ENCODE measurements around the gene THADA.
A peak's percentile ranks its signal among the peaks of the same experiment; 100 is the strongest.

THADA gene

GRCh38 chr2:43199492-43200488, 396.0 kb downstream of the THADA start:
- ChIA-PET CTCF (interaction anchor here (0.9 kb wide), 1 partner anchor 9 kb away, joined by 3 read pairs; no protein-coding TSS in a partner anchor), POLR2A (interaction anchor here (0.9 kb wide), 1 partner anchor 27 kb away, joined by 3 read pairs; the partner anchor contains the start of gene ZFP36L2)
- Histone ChIP-seq H3K9me3 (ENCODE audit: control insufficient read depth, insufficient read depth, low read depth, low read length) (no peaks in the 10 kb centered on the region), H3K36me3 (ENCODE audit: control insufficient read depth in 2 of 2, insufficient read depth in 1 of 2, low read length in 2 of 2) (no peaks in the 10 kb centered on the region), H3K4me1 (ENCODE audit: control insufficient read depth, insufficient read depth, low read length) (no peaks in the 10 kb centered on the region), H3K27ac (ENCODE audit: extremely low read depth, low read depth, low read length) (no peak overlapping the region), H3K4me3 (ENCODE audit: low read depth, low read length) (no peak overlapping the region)
- TF ChIP-seq, protein P1, sequence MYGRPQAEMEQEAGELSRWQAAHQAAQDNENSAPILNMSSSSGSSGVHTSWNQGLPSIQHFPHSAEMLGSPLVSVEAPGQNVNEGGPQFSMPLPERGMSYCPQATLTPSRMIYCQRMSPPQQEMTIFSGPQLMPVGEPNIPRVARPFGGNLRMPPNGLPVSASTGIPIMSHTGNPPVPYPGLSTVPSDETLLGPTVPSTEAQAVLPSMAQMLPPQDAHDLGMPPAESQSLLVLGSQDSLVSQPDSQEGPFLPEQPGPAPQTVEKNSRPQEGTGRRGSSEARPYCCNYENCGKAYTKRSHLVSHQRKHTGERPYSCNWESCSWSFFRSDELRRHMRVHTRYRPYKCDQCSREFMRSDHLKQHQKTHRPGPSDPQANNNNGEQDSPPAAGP (tag by site-specific recombination; IDR thresholded peaks at IDR 0.05) = peak; percentile 39; the same call in 1 of the 2 replicates
- TF ChIP-seq KLF1 (tag by site-specific recombination; IDR thresholded peaks at IDR 0.05) (peak; percentile 51), ZNF138 (tag by site-specific recombination; IDR thresholded peaks at IDR 0.05; ENCODE audit: borderline replicate concordance) (no peak), ZIC2 (tag by site-specific recombination; IDR thresholded peaks at IDR 0.05) (peak; percentile 99), GLIS1 (tag by site-specific recombination; IDR thresholded peaks at IDR 0.05) (peak; percentile 92), SALL2 (tag by site-specific recombination; IDR thresholded peaks at IDR 0.05; ENCODE audit: borderline replicate concordance) (no peak), ZFP37 (tag by site-specific recombination; IDR thresholded peaks at IDR 0.05) (no peak)
- TF ChIP-seq, protein P2, sequence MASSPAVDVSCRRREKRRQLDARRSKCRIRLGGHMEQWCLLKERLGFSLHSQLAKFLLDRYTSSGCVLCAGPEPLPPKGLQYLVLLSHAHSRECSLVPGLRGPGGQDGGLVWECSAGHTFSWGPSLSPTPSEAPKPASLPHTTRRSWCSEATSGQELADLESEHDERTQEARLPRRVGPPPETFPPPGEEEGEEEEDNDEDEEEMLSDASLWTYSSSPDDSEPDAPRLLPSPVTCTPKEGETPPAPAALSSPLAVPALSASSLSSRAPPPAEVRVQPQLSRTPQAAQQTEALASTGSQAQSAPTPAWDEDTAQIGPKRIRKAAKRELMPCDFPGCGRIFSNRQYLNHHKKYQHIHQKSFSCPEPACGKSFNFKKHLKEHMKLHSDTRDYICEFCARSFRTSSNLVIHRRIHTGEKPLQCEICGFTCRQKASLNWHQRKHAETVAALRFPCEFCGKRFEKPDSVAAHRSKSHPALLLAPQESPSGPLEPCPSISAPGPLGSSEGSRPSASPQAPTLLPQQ (tag by site-specific recombination; IDR thresholded peaks at IDR 0.05) = 0 out of 2 replicates have a peak, but pooled peaks have one; percentile 35

DNA sequence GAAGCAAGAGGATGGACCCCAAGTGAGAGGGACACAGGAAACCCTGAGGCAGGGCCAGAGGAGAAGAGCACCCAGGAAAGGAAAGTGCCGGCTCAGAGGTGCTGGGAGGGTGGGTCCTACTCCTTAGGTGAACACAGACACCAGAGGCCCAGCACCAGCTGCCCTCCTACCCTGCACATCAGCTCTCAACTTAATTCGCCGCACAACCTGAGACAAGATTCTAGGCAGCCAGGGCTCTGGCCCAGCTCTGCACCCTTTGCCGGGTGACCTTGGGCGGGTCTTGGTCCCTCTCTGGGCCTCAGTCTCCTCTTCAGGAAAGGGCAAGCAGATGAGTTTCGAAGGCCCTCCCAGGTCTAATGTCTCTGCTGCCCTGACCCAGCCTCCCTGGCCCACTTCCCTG, 397.6 kb downstream of the THADA start:
- Histone ChIP-seq H3K36me3 (ENCODE audit: control insufficient read depth in 2 of 2, insufficient read depth in 1 of 2, low read length in 2 of 2) (no peaks in the 10 kb centered on the region), H3K4me3 (ENCODE audit: low read depth, low read length) (no peak overlapping the region), H3K27ac (ENCODE audit: extremely low read depth, low read depth, low read length) (no peak overlapping the region), H3K9me3 (ENCODE audit: control insufficient read depth, insufficient read depth, low read depth, low read length) (no peaks in the 10 kb centered on the region), H3K4me1 (ENCODE audit: control insufficient read depth, insufficient read depth, low read length) (no peaks in the 10 kb centered on the region)
- ChIA-PET POLR2A (no interaction called here), CTCF (no interaction called here)
- TF ChIP-seq, protein P3, sequence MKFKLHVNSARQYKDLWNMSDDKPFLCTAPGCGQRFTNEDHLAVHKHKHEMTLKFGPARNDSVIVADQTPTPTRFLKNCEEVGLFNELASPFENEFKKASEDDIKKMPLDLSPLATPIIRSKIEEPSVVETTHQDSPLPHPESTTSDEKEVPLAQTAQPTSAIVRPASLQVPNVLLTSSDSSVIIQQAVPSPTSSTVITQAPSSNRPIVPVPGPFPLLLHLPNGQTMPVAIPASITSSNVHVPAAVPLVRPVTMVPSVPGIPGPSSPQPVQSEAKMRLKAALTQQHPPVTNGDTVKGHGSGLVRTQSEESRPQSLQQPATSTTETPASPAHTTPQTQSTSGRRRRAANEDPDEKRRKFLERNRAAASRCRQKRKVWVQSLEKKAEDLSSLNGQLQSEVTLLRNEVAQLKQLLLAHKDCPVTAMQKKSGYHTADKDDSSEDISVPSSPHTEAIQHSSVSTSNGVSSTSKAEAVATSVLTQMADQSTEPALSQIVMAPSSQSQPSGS (tag by site-specific recombination; IDR thresholded peaks at IDR 0.05; ENCODE audit: low read depth) = no peak
- TF ChIP-seq ZNF747 (tag by site-specific recombination; IDR thresholded peaks at IDR 0.05) (no peak), ZNF169 (tag by site-specific recombination; IDR thresholded peaks at IDR 0.05) (no peak), ZNF311 (tag by site-specific recombination; IDR thresholded peaks at IDR 0.05; ENCODE audit: borderline replicate concordance) (no peak), SP7 (tag by site-specific recombination; IDR thresholded peaks at IDR 0.05) (no peak), ZNF24 (tag by site-specific recombination; IDR thresholded peaks at IDR 0.05) (no peak), ZBTB21 (tag by site-specific recombination; IDR thresholded peaks at IDR 0.05) (no peak), ZBTB49 (tag by site-specific recombination; IDR thresholded peaks at IDR 0.05; ENCODE audit: low read depth) (no peak), TCF7L2 (IDR thresholded peaks at IDR 0.05; ENCODE audit: borderline replicate concordance, low read depth, low read length) (no peak), ZNF146 (tag by site-specific recombination; IDR thresholded peaks at IDR 0.05) (no peak), ZSCAN4 (tag by site-specific recombination; IDR thresholded peaks at IDR 0.05) (no peak), ZNF664 (tag by site-specific recombination; IDR thresholded peaks at IDR 0.05) (no peak), ZNF701 (tag by site-specific recombination; IDR thresholded peaks at IDR 0.05) (no peak)
- TF ChIP-seq, protein P4, sequence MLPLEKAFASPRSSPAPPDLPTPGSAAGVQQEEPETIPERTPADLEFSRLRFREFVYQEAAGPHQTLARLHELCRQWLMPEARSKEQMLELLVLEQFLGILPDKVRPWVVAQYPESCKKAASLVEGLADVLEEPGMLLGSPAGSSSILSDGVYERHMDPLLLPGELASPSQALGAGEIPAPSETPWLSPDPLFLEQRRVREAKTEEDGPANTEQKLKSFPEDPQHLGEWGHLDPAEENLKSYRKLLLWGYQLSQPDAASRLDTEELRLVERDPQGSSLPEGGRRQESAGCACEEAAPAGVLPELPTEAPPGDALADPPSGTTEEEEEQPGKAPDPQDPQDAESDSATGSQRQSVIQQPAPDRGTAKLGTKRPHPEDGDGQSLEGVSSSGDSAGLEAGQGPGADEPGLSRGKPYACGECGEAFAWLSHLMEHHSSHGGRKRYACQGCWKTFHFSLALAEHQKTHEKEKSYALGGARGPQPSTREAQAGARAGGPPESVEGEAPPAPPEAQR (tag by site-specific recombination; IDR thresholded peaks at IDR 0.05) = no peak
- TF ChIP-seq, protein P5, sequence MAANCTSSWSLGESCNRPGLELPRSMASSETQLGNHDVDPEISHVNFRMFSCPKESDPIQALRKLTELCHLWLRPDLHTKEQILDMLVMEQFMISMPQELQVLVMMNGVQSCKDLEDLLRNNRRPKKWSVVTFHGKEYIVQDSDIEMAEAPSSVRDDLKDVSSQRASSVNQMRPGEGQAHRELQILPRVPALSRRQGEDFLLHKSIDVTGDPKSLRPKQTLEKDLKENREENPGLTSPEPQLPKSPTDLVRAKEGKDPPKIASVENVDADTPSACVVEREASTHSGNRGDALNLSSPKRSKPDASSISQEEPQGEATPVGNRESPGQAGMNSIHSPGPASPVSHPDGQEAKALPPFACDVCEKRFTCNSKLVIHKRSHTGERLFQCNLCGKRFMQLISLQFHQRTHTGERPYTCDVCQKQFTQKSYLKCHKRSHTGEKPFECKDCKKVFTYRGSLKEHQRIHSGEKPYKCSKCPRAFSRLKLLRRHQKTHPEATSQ (tag by site-specific recombination; IDR thresholded peaks at IDR 0.05) = no peak

All from HEK293 (cell line).